ENCODE measurements around the gene PKP2.
"Not testable (repeated sequence)": the region's sequence is repeated elsewhere in the genome, so short reads cannot be mapped to it uniquely, and the experiment has no call there.

PKP2 gene

GRCh38 chr12:32895688-32896431, 717 bp downstream of the PKP2 start:
- no peak for DNase-seq

- no peak for DNase-seq
Observed at GRCh38 chr12:32894566-32894965, 2.0 kb downstream of the PKP2 start.

- DNase-seq, result no peak
Observed at GRCh38 chr12:32893458-32893857, 3.1 kb downstream of the PKP2 start.

- DNase-seq, result no peak
Observed at GRCh38 chr12:32893043-32893442, 3.5 kb downstream of the PKP2 start.

GRCh38 chr12:32892369-32892768, 4.2 kb downstream of the PKP2 start:
- not testable (repeated sequence) for DNase-seq

GRCh38 chr12:32891956-32892355, 4.6 kb downstream of the PKP2 start:
- no peak for DNase-seq

GRCh38 chr12:32891526-32891925, 5.1 kb downstream of the PKP2 start:
- DNase-seq, result no peak

- DNase-seq, result no peak
Observed at GRCh38 chr12:32889011-32889760, 7.4 kb downstream of the PKP2 start.

GRCh38 chr12:32887058-32887457, 9.5 kb downstream of the PKP2 start:
- DNase-seq, result no peak

GRCh38 chr12:32885831-32886230, 10.7 kb downstream of the PKP2 start:
- DNase-seq, result no peak

GRCh38 chr12:32884962-32885361, 11.6 kb downstream of the PKP2 start:
- no peak for DNase-seq

- no peak for DNase-seq
Observed at GRCh38 chr12:32881702-32882101, 14.9 kb downstream of the PKP2 start.

GRCh38 chr12:32881107-32881506, 15.5 kb downstream of the PKP2 start:
- DNase-seq, result no peak

- DNase-seq, result not testable (repeated sequence)
Observed at GRCh38 chr12:32879066-32879465, 17.5 kb downstream of the PKP2 start.

GRCh38 chr12:32877601-32878459, 18.7 kb downstream of the PKP2 start:
- DNase-seq, result peak; percentile 9 to 66

GRCh38 chr12:32876004-32876403, 20.6 kb downstream of the PKP2 start:
- DNase-seq, result no peak

- DNase-seq, result no peak
Observed at GRCh38 chr12:32874975-32875374, 21.6 kb downstream of the PKP2 start.

- no peak for DNase-seq
Observed at GRCh38 chr12:32874078-32874477, 22.5 kb downstream of the PKP2 start.

- not testable (repeated sequence) for DNase-seq
Observed at GRCh38 chr12:32872416-32872815, 24.2 kb downstream of the PKP2 start.

GRCh38 chr12:32870716-32871115, 25.9 kb downstream of the PKP2 start:
- DNase-seq, result no peak

- no peak for DNase-seq
Observed at GRCh38 chr12:32868885-32869284, 27.7 kb downstream of the PKP2 start.

GRCh38 chr12:32864731-32865130, 31.8 kb downstream of the PKP2 start:
- no peak for DNase-seq

- no peak for DNase-seq
Observed at GRCh38 chr12:32863128-32863527, 33.4 kb downstream of the PKP2 start.

Measured in NCI-H446 (cell line).